AG04450 (cell line): ENCODE measurements around the gene CA7. TPM values are rescaled to one million over a fixed set of nuclear protein-coding genes. Genes with fewer than 3 reads are reported as not detected.

Source experiments
- CTCF ChIA-PET: fragments of 300-600, 350-600 bp; formaldehyde crosslinking; extraction: SDS; loops from one replicate; lab custom pipeline; 2022; ENCODE audit warnings: antibody characterized with exemption, inconsistent platforms; lab: Charles Lee
- POLR2A ChIA-PET: fragments of 350-600 bp; formaldehyde crosslinking; extraction: SDS; loops from one replicate; lab custom pipeline; 2021; ENCODE audit warnings: antibody characterized with exemption, inconsistent platforms; lab: Yijun Ruan, JAX
- DNase-seq: peaks from one replicate; pipeline ENCODE4 v3.0.0-alpha.2; 2011; ENCODE audit warnings: low read depth, low spot score
- H3K27ac ChIP-seq: one replicate; pipeline ENCODE4 v1.5.1; 2012; ENCODE audit warnings: low read depth, low read length, control low read depth
- H3K27me3 ChIP-seq: one replicate; pipeline ENCODE4 v1.6.0; 2012; ENCODE audit warnings: low read length; ENCODE audit not compliant: control insufficient read depth, insufficient read depth
- H3K4me3 ChIP-seq: 2 replicates; pipeline ENCODE4 v1.5.1; 2011; ENCODE audit warnings: mild to moderate bottlenecking, low read depth, low read length, control low read depth
- H3K9me3 ChIP-seq: 2 replicates; pipeline ENCODE4 v1.5.1; 2012; ENCODE audit warnings: low read length; ENCODE audit not compliant: control insufficient read depth, insufficient read depth
- CTCF ChIP-seq: IDR thresholded peaks from 2 replicates; pipeline ENCODE4 v1.5.1; 2011; ENCODE audit warnings: low read depth, low read length, control low read depth, inconsistent platforms
- polyA plus RNA-seq: library from polyadenylated mRNA; depleted of rRNA; stranded (reverse); fragments of >200 nt; gene quantifications from 2 replicates; pipeline ENCODE4 v1.2.3, GENCODE V29; 2011

CA7 gene
- polyA plus RNA-seq, 1 experiment, result not detected

GRCh38 chr16:66851166-66851964 lies 7.2 kb downstream of the CA7 start:
- H3K4me3 ChIP-seq, result no peak overlapping the region
- no peaks in the 10 kb centered on the region for H3K9me3 ChIP-seq
- CTCF ChIA-PET, result interaction anchor here (1.2 to 11.7 kb wide), 3 partner anchors 16 to 22 kb away, joined by 3 to 97 read pairs (median 10); partner anchors contain the start of gene NAE1
- TF ChIP-seq CTCF, result no peak
- POLR2A ChIA-PET, result no interaction called here
- no peak overlapping the region for H3K27ac ChIP-seq
- peaks cover 36% of the 10 kb centered on the region for H3K27me3 ChIP-seq
- no peak for DNase-seq

GRCh38 chr16:66853261-66854139 lies 9.3 kb downstream of the CA7 start:
- Histone ChIP-seq H3K27ac (no peak overlapping the region), H3K27me3 (peaks cover 20% of the 10 kb centered on the region), H3K4me3 (no peak overlapping the region), H3K9me3 (no peaks in the 10 kb centered on the region)
- DNase-seq, result no peak
- ChIA-PET CTCF (interaction anchor here (0.7 to 1.8 kb wide), 3 partner anchors 14 to 23 kb away, joined by 3 to 9 read pairs (median 5); partner anchors contain the start of gene NAE1), POLR2A (no interaction called here)
- TF ChIP-seq CTCF, result no peak

DNA sequence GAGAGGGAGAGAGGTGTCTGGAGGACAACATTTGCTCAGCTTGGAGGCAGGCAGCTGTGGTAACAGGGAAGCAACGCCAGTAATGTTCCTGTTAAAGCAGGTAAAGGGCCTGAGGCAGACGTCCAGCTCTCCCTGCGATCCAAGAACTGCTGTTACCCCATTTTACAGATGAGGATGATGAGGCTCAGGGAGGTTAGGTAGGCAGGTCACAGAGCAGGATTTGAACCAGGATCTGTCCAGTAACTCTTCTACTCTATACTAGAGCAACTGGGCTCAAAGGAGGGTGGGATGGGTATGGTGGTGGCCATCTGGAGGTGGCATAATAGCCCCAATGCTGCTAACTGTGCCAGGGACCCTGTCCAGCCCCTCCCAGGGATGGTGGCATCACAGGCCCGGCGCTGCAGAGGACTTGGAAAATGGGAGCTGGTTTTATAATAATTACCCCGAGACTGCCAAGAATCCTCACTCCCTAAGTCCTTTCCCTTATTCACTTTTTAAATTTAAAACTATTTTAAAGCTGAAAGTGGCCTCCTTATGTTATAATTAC lies 12.0 kb downstream of the CA7 start:
- no peak for TF ChIP-seq CTCF
- no peak overlapping the region for H3K4me3 ChIP-seq
- H3K27me3 ChIP-seq, result peaks cover 11% of the 10 kb centered on the region
- DNase-seq, result no peak
- no peak overlapping the region for H3K27ac ChIP-seq
- ChIA-PET POLR2A (no interaction called here), CTCF (interaction anchor here (1.0 to 6.7 kb wide), 3 partner anchors 12 to 26 kb away, joined by 5 to 54 read pairs (median 18); partner anchors contain the start of gene NAE1)
- H3K9me3 ChIP-seq, result no peaks in the 10 kb centered on the region

GRCh38 chr16:66856801-66857200 lies 12.6 kb downstream of the CA7 start:
- no peaks in the 10 kb centered on the region for H3K9me3 ChIP-seq
- H3K27ac ChIP-seq, result no peak overlapping the region
- peaks cover 10% of the 10 kb centered on the region for H3K27me3 ChIP-seq
- no peak overlapping the region for H3K4me3 ChIP-seq
- DNase-seq, result no peak
- ChIA-PET CTCF (interaction anchor here (1.0 to 6.7 kb wide), 3 partner anchors 12 to 26 kb away, joined by 5 to 54 read pairs (median 18); partner anchors contain the start of gene NAE1), POLR2A (no interaction called here)
- no peak for TF ChIP-seq CTCF
